GM21576 (cell line): ENCODE measurements around the gene ALDH9A1.
A peak's percentile ranks its signal among the peaks of the same experiment; 100 is the strongest.
"Not testable (repeated sequence)": the region's sequence is repeated elsewhere in the genome, so short reads cannot be mapped to it uniquely, and the experiment has no call there.

Experiments used
- ATAC-seq: cut with Tn5 transposase; IDR thresholded peaks from one replicate; pipeline ENCODE4 v1.9.1; 2021; ENCODE audit warnings: mild to moderate bottlenecking, moderate library complexity; ENCODE audit not compliant: unreplicated experiment

The ALDH9A1 gene

DNA sequence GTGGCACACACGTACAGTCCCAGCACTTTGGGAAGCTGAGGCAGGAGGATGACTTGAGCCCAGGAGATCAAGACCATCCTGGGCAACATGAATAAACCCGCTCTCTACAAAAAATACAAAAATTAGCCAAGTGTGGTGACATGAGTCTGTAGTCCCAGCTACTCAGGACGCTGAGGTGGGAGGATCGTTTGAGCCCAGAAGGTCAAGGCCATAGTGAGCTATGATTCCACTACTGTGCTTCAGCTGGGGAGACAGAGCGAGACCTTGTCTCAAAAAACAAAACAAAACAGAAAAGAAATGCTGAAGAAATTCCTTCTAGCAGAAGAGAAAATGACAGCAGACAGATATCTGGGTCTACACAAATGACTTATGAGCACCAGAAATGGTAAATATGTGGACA lies 10.3 kb downstream of the ALDH9A1 start:
- no peak for ATAC-seq

DNA sequence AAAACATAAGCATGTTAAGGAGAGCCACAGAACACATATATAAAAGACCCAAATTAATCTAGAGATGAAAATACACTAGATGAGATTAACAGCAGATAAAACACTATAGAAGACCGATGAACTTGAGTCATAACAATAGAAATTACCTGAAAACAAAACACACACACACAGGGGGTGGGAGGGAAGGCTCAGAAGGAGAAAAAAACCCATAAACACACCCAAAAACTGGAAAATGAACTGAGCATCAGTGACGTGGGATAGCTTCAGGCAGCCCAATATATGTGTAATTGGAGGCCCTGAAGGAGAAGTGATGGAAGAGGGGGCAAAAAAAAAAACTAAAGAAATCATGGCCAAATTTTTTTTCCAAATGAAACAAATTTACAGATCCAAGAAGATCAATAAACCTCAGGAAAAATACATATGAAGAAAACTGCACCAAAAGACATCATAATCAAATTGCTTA lies 11.4 kb downstream of the ALDH9A1 start:
- ATAC-seq: peak; percentile 21

DNA sequence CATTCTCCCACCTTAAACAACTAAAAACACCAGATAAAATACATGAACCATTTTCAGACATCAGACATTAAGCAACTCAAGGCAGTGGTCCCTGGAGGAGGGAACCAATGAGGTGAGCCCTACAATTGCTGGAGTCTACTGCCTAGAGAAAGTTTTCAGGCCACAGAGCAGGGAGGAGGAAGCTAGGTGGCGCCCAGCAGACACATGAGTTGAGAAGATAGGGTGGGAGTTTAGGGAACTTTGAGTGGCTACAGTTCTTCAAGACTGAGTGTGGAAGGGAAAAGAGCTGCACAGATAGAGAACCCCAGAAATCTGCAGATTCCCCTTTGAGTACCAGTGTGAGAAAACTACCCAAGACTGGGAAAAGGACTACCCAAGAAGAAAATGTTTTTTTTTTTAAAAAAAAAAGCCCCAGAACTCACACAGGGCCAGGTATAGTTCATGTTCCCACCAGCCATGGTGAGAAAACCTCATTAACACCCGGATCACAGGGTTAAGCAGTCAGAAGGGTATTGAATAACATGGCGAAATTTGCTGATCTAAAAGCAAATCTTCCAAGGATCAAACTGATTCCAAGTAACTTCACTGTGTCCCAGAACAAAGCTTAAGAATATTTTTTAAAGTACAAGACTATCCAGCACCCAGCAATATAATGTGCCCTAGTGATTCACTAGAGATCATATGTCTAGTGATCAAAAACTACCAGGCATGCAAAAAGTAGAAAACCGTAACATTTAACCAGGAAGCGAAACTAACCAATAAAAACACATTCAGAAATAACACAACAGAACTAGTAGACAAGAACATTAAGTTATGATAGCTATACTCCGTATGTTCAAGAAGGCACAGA lies 12.0 kb downstream of the ALDH9A1 start:
- peak; percentile 82 for ATAC-seq

DNA sequence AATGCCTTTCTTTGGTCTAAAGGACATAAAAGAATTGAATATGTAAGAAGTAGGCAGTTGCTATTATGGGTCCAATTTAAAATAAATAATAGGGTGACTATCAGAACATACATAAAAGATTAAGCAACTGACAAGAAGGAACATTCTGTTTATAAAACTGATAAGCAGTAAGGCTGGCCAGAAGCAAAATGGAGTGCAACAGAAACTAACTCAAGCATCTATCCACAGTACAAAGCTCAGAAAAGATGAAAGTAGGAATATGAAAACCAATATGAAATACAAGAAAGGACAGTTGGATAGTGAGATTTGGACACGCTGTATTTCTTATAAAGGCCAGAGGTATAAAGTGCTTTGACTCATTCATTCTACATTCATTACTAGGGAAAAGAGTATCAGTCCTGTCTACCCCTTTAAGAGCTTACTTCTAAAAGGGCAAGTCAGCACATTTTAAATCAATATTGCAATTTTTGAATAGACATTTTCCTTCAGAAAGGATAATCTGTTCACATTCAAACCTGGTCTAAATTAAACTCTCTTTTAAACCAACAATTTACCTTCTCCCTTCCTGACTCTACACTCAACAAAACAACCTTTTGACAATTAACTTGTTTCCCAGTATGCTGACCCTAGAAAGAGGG lies 14.4 kb downstream of the ALDH9A1 start:
- ATAC-seq: no peak

DNA sequence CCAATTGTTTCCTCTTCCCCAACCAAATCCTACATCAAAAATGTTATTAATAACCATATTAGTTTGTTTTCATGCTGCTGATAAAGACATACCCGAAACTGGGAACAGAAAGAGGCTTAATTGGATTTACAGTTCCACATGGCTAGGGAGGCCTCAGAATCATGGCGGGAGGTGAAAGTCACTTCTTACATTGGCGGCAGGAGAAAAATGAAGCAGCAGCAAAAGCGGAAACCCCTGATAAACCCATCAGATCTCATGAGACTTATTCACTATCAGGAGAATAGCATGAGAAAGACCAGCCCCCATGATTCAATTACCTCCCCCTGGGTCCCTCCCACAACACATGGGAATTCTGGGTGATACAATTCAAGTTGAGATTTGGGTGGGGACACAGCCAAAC lies 17.6 kb downstream of the ALDH9A1 start:
- ATAC-seq: not testable (repeated sequence)

DNA sequence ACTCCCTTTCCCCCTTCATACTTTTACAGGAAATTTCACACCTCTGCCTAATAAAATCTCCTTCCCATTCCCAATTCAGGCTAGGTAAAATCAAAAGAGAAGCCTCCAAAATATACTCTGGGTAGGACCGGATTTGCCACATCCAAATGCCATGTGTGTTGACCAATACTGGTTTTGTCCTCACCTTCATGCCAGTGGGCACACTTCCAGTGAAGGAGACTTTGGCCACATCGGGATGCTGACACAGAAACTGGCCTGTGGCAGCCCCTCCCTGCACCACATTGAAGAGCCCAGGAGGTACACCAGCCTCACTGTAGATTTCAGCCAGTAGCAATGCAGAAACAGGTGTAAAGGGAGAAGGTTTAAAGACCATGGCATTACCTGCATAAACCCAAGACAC lies 18.1 kb downstream of the ALDH9A1 start:
- no peak for ATAC-seq

DNA sequence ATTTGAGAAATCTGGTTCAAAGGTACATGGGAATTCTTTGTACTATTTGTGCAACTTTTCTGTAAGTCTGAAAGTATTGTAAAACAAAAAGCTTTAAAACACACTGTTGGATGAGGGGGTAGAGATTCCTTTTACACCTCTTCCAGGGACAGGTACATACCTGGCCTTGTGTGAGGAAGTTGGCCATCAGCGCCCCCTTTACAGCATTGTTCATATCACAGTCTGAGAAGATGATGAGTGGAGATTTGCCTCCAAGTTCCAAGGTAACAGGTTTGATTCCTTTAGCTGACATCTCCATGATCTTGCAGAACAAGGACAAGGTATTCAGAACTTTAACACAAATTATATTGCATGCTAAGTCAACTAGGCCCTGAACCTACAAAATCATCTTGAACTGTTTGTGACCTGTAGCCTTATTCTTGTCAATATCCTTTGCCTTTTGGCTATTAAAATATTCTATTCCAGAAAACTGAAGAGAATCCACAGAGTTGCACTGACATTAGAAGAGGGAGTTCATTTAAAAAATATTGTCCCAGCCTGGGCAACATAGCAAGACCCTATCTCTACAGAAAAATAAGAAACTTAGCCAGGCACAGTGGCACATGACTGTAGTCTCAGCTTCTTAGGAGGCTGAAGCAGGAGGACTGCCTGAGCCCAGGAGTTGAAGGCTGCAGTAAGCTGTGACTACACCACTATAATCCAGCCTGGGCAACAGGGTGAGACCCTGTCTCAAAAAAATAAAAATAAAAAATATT lies 18.9 kb downstream of the ALDH9A1 start:
- ATAC-seq: no peak

DNA sequence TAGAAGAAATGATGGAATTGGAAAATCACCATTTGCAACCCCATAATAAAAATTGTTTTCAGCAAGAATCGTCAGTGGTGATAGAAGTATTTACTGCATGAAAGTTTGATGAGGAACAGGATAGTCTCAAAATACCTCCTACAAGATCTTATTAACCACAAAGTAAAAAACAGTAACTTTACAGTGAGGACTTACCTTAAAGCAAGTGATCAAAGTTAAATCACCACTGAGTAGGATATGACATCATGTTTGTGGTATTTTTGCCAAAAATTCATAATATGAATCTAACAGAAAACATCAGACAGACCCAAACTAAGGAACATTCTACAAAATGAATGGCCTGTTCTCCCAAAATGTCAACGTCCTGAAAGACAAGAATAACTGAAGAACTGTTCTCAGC lies 19.9 kb downstream of the ALDH9A1 start:
- no peak for ATAC-seq

DNA sequence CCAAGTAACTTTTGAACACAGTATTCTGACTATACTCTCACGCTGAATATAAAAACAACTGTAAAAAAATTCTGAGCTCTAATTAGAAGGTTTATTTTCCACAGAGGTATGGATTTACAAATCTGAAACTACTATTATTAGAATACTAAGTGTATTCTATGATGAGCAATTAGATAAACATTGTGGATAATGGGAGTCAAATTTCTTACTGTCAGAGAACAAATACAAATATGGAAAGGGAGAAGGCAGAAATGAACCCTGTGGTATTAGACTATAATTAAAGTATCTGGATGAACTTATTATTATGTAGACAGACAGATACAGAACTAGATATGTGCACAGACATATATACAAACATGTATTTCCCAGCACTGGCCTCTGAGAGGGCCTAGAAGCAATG lies 22.6 kb downstream of the ALDH9A1 start:
- no peak for ATAC-seq

DNA sequence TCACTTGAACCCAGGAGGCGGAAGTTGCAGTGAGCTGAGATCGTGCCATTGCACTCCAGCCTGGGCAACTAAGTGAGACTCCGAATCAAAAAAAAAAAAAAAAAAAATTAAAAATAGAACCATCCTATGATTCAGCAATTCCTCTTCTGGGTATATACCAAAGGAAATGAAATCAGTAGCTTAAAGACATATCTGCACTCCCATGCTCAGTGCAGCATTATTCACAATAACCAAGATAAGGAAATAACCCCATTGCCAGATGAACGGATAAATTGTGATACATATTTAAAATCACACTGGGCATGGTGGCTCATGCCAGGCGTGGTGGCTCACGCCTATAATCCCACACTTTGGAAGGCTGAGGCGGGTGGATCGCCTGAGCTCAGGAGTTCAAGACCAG lies 23.8 kb downstream of the ALDH9A1 start:
- ATAC-seq: no peak

DNA sequence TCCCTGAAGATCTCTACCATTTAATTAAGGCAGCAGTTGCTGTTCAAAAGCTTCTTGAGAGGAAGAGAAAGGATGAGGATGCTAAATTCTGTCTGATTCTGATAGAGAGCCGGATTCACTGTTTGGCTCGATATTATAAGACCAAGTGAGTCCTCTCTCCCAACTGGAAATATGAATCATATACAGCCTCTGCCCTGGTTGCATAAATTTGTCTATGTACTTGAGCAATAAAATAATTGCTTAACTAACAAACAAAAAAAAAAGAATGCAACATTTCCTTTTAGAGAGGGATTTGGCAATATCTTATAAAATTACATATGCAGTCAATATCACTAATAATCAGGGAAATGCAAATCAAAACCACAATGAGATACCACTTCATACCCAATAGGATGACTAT lies 26.8 kb downstream of the ALDH9A1 start:
- no peak for ATAC-seq

DNA sequence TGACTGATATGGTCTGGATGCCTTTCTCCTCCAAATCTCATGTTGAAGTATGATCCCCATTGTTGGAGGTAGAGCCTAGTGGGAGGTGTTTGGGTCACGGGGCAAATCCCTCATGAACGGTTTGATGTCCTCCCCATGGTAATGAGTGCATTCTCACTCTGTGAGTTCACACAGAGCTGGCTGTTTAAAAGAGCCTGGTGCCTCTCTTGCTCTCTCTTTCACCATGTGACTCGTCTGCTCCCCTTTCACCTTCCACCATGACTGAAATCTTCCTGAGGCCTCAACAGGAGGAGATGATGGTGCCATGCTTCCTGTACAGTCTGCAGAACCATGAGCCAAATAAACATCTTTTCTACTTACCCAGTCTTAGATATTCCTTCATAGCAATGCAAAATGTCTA lies 30.2 kb downstream of the ALDH9A1 start:
- ATAC-seq: no peak

DNA sequence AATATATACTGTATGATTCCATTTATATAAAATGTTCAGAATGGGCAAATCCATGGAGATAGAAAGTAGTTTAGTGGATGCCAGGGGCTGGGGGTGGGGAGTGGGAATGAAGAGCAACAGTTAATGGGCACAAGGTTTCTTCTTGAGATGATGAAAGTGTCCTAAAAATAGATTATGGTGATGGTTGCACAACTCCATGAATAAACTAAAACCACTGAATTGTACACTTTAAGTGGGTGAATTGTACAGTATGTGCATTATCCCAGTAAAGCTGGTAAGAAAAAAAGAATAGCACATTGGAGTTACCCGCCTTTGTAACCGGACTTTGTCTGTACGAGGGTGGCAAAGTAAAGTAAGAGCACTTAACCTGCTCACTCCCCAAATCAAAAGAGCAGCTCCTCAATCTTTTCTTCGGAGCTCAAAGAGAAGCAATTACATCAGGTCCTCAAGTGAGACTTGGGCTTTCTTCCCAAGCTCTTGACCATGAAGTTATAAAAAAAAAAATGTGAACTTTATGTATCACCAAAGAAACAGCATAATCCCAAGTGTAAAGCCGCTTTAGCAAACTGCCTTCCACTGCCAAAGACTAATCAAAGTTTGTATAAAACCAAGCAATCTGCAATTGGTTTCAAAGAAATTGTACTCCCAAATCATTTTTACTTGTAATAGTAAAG lies 32.1 kb downstream of the ALDH9A1 start:
- ATAC-seq: no peak

DNA sequence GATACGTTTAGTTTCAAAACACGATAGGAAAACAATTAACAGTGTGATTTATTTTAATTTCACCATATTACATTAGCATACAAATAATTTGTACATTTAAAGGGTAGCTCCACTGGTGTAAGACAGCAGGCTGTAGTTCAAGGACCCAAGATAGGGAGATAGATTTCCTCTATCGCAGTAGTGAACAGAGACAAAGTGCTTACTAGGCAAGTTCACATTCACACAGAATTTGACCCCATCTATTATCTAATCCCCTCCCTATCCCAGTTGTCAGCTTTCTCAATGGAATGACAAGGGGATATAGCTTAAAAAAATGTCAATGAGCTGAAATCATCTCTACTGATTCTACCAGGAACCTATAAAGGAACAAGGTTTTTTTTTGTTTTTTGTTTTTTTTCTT lies 36.2 kb downstream of the ALDH9A1 start:
- ATAC-seq: no peak

DNA sequence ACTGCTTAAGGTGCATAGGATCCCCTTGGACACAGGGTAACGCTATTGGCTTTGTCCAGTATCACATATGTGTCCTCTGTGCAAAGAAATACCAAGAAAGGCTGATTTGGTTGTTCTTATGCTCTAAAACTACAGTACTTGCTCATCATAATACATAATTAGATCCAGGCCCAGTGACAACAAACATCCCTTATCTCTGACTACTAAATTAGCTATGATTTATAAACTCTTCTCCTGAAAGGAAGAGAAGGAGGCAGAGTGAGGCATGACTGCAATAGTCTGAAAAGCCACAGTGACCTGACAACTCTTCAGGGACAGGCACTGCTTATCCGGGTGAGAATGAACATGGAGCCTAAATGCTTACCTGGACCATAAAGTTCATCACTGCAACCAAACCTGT lies 36.7 kb downstream of the ALDH9A1 start:
- no peak for ATAC-seq

DNA sequence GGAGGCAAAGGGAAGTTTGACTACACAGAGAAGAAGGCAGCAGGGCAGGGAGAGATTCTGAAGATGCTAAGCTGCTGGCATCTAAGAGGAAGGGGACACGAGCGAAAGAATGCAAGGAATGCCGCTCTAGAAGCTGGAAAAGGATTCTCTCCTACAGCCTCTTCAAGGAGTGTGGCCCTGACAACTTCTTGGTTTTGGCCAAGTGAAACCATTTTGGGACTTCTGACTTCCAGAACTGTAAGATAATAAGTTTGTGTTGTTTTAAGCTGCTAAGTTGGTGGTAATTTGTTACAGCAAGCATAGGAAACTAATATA lies 38.8 kb downstream of the ALDH9A1 start:
- ATAC-seq: no peak

DNA sequence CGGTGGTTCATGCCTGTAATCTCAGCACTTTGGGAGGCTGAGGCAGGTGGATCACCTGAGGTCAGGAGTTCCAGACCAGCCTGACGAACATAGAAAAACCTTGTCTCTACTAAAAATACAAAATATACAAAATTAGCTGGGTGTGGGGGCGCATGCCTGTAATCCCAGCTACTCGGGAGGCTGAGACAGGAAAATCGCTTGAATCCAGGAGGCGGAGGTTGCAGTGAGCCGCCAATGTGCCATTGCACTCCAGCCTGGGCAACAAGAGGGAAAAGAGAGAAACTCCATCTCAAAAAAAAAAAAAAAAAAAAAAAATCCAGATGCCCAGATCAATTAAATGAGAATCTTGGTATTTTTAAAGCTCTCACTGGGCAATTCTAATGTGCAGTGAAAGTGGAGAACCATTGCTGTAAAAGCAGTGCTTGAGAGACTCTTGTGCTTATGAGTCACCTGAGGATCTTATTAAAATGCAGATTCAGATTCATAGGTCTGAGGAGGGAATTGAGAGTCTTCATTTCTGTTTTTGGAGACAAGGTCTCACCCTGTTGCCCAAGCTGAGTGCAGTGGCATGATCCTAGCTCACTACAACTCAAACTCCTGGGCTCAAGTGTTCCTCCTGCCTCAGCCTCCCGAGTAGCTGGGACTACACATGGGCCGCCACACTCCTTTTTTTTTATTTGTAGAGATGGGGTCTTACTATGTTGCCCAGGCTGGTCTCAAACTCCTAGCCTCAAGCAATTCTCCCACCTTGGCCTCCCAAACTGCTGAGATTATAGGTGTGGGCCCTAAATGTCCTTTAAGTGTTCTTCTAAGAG lies 39.4 kb downstream of the ALDH9A1 start:
- not testable (repeated sequence) for ATAC-seq

DNA sequence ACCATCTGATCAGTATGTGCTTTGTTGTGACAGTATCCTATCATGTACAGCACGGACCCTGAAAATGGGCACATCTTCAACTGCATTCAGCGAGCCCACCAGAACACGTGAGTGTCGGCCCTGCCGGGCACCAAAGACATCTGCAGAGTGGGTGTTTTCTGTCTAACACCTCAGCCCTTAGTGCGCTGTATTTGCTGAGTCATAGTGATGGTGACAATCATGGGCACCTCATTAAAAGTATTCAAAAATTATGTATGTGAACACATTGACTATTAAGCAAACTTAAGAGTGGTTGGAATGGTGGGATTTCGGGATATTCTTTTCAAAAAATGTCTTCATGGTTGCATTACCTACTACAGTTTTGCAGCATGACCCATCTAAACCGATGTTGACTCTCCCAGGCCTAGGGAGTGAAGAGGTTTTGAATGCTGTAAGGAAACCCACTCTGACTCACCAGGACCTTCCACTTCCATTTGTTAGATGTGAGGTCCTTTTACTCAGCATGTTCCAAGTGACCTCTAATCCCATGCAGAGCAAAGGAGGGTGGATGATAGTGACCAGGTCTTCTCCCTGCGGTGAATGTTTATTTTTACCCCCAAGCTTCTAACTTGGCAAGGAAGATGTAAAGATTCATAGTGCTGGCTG lies 47.3 kb downstream of the ALDH9A1 start:
- ATAC-seq: no peak

DNA sequence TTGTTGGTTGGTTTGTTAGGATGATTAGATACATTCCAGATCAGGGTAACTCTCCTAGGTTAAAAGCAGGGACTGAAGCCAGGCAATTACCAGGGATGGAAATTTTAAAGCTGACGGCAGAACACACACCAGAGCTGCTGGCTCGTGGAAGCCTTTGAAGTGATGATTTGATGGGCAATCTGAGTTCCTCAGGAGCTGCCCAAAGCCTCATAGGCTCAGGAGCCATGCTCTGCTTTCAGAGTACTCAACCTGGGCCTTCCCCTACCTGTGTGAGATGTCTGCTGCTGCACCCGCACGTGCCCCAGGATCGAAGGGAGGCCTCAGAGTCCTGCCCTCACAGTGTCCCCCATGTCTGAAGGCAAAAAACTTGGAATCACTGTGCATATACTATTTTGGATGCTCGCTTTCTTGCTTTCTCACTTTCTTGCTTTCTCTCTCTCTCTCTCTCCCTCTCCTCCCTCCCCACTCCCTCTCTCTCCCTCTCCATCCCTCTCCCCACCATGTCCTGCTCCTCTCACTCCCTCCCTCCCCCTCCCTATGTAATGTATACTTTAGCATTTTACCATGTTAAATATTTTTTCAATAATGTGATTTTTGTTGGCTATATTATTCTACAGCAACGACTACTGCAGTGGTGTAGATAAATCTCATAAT lies 49.3 kb downstream of the ALDH9A1 start:
- ATAC-seq: no peak

DNA sequence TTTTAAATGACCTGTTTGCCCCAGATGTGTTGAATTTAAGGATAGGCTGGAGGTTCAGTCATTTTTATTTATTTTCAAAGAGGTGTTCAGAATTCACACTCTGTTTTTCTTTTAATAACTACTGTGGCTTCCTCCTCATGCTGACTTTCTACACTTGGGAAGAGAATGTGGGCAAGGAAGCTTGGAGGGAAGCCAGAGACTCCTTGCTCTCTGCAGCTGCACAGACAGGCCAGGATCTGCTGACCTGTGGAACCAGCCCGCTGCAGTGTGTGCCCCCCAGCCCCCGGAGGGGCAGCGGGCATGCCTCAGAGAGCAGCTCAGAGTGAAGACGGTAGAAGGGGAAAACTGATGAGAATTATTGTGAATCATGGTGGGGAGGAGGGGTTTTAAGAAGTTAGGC lies 50.4 kb downstream of the ALDH9A1 start:
- ATAC-seq: no peak
